Measurements from ENCODE around the gene SLC24A4.
"Not testable (repeated sequence)": the region's sequence is repeated elsewhere in the genome, so short reads cannot be mapped to it uniquely, and the experiment has no call there.

SLC24A4 gene

GRCh38 chr14:92401561-92401960 is 78.6 kb downstream of the SLC24A4 start:
- H3K4me3 ChIP-seq (ENCODE audit: control insufficient read depth, low read depth, low read length): no peak overlapping the region
- DNase-seq (ENCODE audit: low read depth): no peak
- no peak for TF ChIP-seq CTCF (IDR thresholded peaks at IDR 0.05; ENCODE audit: control insufficient read depth, insufficient read depth, low read depth, low read length, missing control alignments)

- H3K4me3 ChIP-seq (ENCODE audit: control insufficient read depth, low read depth, low read length); DNase-seq (ENCODE audit: low read depth): not testable (repeated sequence)
Measured at GRCh38 chr14:92402500-92402899, 79.5 kb downstream of the SLC24A4 start.

GRCh38 chr14:92404018-92404417 is 81.1 kb downstream of the SLC24A4 start:
- TF ChIP-seq CTCF (IDR thresholded peaks at IDR 0.05; ENCODE audit: control insufficient read depth, insufficient read depth, low read depth, low read length, missing control alignments): no peak
- DNase-seq (ENCODE audit: low read depth): no peak
- no peak overlapping the region for H3K4me3 ChIP-seq (ENCODE audit: control insufficient read depth, low read depth, low read length)

GRCh38 chr14:92404421-92404820 is 81.5 kb downstream of the SLC24A4 start:
- H3K4me3 ChIP-seq (ENCODE audit: control insufficient read depth, low read depth, low read length): no peak overlapping the region
- TF ChIP-seq CTCF (IDR thresholded peaks at IDR 0.05; ENCODE audit: control insufficient read depth, insufficient read depth, low read depth, low read length, missing control alignments): no peak
- DNase-seq (ENCODE audit: low read depth): no peak

- DNase-seq (ENCODE audit: low read depth): no peak
- TF ChIP-seq CTCF (IDR thresholded peaks at IDR 0.05; ENCODE audit: control insufficient read depth, insufficient read depth, low read depth, low read length, missing control alignments): no peak
- no peak overlapping the region for H3K4me3 ChIP-seq (ENCODE audit: control insufficient read depth, low read depth, low read length)
Measured at GRCh38 chr14:92404938-92405337, 82.0 kb downstream of the SLC24A4 start.

- no peak for TF ChIP-seq CTCF (IDR thresholded peaks at IDR 0.05; ENCODE audit: control insufficient read depth, insufficient read depth, low read depth, low read length, missing control alignments)
- no peak overlapping the region for H3K4me3 ChIP-seq (ENCODE audit: control insufficient read depth, low read depth, low read length)
- DNase-seq (ENCODE audit: low read depth): no peak
Measured at GRCh38 chr14:92407410-92407809, 84.4 kb downstream of the SLC24A4 start.

- no peak overlapping the region for H3K4me3 ChIP-seq (ENCODE audit: control insufficient read depth, low read depth, low read length)
- no peak for TF ChIP-seq CTCF (IDR thresholded peaks at IDR 0.05; ENCODE audit: control insufficient read depth, insufficient read depth, low read depth, low read length, missing control alignments)
- DNase-seq (ENCODE audit: low read depth): no peak
Measured at GRCh38 chr14:92409043-92409442, 86.1 kb downstream of the SLC24A4 start.
